Amygdala (tissue), 56 donors: Measurements from ENCODE around the gene HOXC13.

Experiments used
- DNase-seq, 56 donors: peaks; one replicate each; lab custom pipeline; 2025; lab: John Stamatoyannopoulos, UW

The HOXC13 gene, protein sequence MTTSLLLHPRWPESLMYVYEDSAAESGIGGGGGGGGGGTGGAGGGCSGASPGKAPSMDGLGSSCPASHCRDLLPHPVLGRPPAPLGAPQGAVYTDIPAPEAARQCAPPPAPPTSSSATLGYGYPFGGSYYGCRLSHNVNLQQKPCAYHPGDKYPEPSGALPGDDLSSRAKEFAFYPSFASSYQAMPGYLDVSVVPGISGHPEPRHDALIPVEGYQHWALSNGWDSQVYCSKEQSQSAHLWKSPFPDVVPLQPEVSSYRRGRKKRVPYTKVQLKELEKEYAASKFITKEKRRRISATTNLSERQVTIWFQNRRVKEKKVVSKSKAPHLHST

DNA sequence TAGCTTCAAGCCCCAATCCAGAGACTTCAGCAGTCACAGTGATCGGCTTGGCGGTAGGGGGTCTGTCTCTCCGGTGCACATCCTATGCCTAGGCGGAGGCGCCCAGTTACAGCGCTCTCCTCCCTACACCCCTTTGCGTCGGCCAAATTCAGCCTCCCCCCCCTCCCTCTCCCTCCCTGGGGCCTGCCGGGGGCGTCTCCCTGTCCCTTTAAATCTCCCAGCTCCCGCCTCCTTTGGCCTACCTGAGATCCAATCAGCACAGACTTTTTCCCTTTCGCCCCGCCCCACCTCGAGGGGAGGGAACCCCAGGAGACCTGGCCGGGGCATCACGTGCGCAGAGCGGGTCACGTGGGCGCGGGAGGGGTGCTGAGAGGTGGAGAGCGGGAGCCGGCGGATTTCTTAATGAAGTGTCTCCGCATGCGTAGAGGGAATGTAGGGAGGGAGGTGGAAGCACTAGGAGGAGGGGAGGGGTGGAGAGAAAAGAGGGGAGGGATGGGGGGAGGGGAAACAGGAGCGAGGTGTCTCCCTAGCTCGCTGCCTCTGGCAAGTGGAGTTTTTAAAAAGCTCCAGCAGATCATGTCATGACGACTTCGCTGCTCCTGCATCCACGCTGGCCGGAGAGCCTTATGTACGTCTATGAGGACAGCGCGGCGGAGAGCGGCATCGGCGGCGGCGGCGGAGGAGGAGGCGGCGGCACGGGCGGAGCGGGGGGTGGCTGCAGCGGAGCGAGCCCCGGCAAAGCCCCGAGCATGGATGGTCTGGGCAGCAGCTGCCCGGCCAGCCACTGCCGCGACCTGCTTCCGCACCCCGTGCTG lies at the start of gene HOXC13:
Gene HOXC13 (plus strand): TSS at position 506 of the 815 bp plus-strand sequence. CDS start 76 bp downstream, at position 582.
- peak in 1 of 56 donors; percentile 9 for DNase-seq

DNA sequence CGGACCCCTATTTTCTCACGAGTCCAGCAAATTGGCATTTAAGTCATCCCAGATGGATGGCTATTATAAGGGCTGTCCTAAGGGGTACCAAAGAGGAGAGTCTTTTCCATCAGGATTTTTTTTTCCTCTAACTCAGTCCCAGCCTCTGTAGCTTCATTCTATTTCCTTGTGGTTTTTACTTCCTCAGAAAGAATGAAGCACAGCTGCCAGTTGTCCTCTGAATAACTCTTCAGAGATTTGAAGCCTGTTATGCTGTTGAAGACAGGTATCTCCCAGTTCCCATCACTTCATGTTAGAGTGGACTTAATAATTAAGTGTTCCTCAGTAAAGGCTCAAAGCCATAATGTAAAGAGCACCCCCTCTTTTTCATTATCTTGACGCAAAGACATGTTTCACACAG lies 48.5 kb upstream of the HOXC13 start:
- no peak for DNase-seq

GRCh38 chr12:53892762-53893395 lies 45.8 kb upstream of the HOXC13 start:
- DNase-seq: no peak

DNA sequence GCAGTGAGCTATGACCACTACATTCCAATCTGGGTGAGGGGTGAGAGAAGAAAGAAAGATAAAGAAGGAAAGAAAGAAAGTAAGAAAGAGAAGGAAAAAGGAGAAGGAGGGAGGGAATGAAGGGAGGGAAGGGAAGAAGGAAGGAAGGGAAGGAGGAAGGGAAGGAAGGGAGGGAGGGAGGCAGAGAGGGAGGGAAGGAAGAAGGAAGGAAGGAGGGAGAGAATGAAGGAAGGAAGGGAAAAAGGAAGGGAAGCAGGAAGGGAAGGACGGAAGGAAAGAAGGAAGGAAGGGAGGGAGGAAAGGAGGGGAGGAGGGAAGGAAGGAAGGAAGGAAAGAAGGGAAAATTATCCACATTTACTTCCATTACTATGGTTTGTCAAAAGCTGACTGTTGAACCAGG lies 39.4 kb upstream of the HOXC13 start:
- no peak for DNase-seq

DNA sequence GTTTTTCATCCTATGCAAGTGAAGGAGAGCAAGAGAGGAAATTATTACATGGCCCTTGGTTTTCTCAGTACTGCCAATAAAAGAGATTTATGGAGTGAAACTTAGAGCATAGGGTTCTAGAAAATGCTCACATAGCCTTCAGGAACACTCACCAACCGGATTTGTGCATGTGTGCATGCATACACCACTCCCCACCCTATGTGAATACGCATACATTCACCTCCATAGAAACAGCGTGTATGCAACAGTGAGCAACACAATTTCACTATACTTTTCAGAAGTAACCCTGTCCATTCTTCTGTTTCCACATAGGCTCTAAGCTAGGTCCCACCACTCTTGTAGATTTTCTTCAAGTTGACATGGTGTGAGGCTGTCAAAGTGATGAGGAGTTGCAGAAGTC lies 31.5 kb upstream of the HOXC13 start:
- DNase-seq: no peak

DNA sequence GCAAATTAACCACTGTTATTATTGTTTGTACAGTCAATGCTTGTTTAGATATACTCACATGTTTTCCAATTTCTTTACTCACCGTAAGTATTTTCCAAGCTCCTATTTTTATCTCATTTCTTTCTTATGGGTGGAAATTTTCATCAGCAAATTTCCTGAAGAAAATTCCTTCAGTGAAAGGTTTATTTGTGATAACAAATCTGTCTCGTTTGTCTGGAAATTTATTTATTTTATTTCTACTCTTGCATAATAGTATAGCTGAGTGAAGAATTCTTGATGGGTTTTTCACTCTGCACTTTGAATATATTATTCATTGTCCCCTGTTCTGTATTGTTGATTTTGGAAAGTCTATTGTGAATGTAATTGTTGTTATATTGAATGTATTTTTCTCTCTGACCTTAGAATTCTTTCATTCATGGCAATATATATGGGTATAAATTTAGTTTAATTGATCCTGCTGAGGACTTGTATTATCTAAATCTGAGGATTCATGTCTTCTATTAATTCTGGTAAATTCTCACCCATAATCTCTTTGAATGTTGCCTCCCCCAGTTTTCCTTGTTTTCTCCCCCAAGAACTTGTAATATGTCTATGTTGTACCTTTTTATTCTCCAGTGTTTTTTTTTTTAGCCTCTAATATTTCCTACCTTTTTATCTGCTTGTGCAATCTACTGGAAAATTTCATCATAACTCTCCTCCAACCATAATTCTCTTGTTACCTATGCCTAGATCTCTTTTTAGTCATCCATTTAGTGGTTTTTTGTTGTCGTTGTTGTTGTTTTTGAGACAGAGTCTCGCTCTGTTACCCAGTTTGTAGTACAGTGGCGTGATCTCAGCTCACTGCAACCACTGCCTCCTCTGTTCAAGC lies 21.6 kb upstream of the HOXC13 start:
- no peak for DNase-seq

GRCh38 chr12:53924521-53925405 lies 13.9 kb upstream of the HOXC13 start:
- no peak for DNase-seq

- DNase-seq: no peak
Observed at GRCh38 chr12:53927220-53928029, 11.2 kb upstream of the HOXC13 start.

- DNase-seq: no peak
Observed at GRCh38 chr12:53928054-53928835, 10.4 kb upstream of the HOXC13 start.

DNA sequence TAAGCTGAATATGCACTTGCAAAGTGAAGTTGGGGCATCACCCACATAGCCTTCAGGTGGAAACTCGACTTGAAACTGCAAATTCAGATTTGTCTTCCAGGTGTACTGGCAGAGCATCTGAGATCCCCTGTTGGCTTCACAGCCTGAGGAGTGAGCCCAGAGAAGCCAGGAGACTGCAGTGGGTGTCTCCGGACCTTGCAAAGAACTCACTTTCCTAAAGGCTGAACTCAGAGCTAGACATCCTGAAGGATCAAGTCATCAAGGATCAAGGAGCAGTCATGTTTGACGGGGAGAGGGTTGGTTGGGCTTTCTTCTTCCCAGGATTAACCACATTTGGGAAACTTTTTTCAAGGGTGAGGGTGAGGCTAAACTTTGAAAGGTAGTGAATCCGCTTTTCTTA lies 9.1 kb upstream of the HOXC13 start:
- DNase-seq: no peak

DNA sequence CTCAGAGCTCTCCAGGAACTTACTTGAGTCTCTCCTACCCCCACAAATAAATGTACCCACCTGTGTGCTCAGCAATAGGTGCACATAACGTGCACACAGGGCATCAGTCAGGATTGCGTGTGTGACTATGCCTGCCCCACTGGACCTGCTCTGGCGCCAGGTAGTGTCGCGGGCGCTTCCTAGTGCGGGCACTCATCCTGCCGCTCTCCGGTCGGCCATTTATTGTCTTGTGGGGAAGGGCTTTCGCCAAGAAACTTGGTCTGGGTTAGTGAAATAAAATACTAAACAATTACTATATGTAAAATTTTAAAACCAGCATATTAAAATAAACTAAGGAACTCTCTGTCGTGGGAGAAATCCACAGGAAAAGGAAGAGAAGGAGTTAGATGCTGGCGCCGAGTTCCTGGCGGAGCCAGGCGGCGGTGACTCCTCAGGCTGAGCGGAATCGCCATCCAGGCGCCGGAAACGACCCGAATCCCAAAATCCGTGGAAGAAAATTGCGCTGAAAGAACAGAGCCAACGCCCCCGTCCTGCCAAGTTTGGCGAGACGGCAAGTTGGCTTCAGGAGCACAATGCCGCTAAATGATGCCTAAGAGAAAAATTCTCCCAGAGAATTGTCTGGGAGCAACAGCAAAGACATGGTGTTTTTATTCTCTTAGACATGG lies 7.9 kb upstream of the HOXC13 start:
- DNase-seq: no peak

DNA sequence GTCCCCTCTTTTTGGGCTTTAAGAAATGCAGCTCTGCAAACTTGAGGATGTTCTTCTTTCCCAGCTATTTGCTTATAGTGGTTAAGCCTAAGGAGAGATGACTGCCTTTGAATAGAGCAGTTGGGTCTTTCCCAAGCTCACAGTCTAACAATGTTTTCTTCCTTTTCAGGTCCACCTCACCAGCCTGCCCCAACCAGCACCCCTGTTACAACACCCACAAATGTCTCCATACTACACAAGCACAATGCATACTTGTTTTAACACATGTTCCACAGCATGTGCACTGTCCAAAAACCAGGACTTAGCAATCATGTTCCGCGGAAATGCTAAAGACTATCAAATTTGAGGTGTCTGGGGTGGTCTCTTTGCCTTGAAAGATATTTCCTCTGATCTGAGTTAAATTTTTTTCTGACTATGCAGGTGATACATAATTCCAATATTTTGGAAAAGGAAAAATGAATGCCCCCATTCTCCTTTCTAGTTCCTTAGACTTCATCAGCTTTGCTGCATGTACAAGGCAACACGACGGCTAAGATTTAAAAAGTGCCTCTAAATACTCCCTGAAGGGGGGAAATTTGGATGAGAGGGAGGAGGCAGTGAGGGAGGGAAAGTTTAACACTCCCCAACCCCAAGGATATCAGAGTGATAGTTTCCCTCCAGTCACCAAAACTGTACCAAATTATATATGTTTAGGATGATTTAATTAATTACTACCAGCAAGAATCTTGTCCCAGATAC lies 6.6 kb upstream of the HOXC13 start:
- DNase-seq: no peak

DNA sequence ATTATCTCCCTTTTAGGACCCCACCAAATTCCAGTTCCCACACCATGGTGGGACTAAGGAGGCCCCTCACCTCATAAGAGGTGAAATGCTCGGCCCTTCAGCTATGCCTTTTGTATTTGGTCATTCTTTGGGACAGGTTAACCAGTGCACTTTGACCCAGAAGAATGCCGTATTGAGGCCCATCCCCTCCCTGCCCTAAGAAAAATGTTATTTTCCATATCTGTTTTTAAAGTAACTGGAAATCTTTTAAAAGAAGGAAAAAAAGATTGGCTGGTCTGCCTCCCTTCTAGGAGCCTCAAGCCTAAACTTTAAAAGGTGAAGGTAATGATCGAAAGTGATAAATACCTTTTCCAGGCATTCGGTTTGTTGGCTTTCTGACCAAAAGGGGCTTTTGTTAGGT lies 5.7 kb upstream of the HOXC13 start:
- DNase-seq: no peak

DNA sequence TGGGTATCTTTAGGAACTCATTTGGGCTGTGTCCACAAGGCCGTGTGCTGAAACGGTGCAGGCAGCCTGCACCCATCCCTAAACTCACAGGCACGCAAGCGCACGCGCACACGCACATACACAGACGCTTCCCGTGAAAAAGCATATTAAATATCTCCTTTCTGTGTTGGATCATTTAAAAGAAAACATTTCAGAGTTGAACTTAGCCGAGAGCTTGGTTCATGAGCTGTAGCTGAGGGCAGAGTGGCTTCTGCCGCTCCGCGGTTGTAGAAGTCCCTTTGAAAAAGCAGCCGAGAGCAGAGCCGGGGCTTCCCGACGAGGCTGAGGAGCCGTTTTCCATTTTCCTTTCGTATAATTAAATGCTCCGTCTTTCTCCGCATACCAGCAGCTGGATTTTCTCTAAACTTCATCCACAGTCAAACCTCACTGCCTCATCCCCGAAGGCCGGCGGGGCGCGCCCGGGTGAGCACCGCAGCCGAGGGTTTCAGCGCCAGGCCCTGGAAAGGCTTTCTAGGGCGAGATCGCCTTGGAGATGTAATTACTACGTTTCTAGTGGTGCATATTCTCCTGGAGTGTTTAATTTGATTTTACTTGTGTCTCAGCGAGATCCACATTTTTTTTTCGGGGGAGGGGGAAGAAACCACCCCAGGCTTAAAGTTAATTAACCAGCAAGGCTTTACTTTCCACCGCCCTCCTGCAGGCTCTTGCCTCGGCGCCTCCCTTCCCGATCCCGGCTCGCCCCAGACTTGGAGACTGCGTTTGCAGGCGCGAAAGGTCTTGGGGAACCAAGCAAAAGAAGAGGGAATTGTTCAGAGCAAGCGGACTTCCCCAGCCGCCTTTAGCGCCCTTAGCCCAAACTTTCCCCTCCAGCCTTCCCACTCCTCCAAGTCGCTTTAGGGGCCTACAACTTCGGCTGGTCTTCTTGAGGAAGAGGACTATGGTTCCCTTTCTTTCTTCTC lies 3.0 kb upstream of the HOXC13 start:
- DNase-seq: no peak

DNA sequence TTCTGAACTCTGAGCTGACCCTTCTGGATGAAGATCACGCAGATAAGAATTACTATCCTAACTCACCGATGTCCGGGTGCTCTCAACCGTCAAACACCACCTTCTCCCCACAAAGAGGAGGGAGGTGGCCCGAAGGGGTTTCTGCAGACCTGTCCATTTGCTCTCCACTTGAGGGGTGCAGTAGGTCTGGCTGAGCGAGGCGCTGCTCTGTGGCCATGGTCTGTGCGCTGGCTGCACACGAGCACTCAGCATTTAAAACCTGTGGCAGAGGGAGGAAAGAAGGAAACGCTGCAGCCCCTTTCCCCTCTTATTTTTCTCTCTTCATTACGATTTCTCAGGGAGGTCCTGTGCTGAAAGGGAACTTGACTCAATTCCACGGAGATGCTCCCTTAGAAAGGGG lies 1.5 kb upstream of the HOXC13 start:
- DNase-seq: no peak
